Ascending aorta (tissue), 2 donors: ENCODE measurements around the gene TOMM6. TPM values are rescaled to one million over a fixed set of nuclear protein-coding genes. Genes with fewer than 3 reads are reported as not detected.
"Not testable (repeated sequence)": the region's sequence is repeated elsewhere in the genome, so short reads cannot be mapped to it uniquely, and the experiment has no call there.

ENCODE experiments used
- DNase-seq, 2 donors: peaks; one replicate each; pipeline ENCODE4 v3.0.0-alpha.2; 2019; ENCODE audit warnings: low spot score in 2 of 2
- H3K27ac ChIP-seq, 2 donors: fragments of 200-600 bp; sonication (generic); one replicate each; pipeline ENCODE4 v1.5.1; 2016 to 2017; ENCODE audit warnings: mild to moderate bottlenecking in 1 of 2
- H3K27me3 ChIP-seq: fragments of 200-600 bp; sonication (generic); one replicate; pipeline ENCODE4 v1.5.1; 2017
- H3K36me3 ChIP-seq, 2 donors: fragments of 200-600 bp; sonication (generic); one replicate each; pipeline ENCODE4 v1.5.1; 2016
- H3K4me1 ChIP-seq, 2 donors: fragments of 200-600 bp; sonication (generic); one replicate each; pipeline ENCODE4 v1.5.1; 2016 to 2017; ENCODE audit warnings: mild to moderate bottlenecking in 1 of 2
- H3K4me3 ChIP-seq, 2 donors: fragments of 200-600 bp; sonication (generic); one replicate each; pipeline ENCODE4 v1.5.1; 2016 to 2017; ENCODE audit warnings: mild to moderate bottlenecking in 1 of 2
- H3K9me3 ChIP-seq, 2 donors: fragments of 200-600 bp; sonication (generic); one replicate each; pipeline ENCODE4 v1.5.1; 2016
- CTCF ChIP-seq, 3 experiments: fragments of 200-600 bp in 2 of 3; fragments of 450-650 bp in 1 of 3; sonication (generic) in 2 of 3; IDR thresholded peaks; one replicate each; pipeline ENCODE4 v1.5.1; 2016 to 2019; ENCODE audit warnings: antibody characterized with exemption in 3 of 3, mild to moderate bottlenecking in 1 of 3, moderate library complexity in 1 of 3
- intact Hi-C: fragments of 100-400 bp; cut with DNase I; formaldehyde crosslinking; loops from one replicate; pipeline ENCODE4 v1.15.1; 2023
- total RNA-seq: library from RNA; depleted of rRNA; stranded (reverse); fragments of >200 nt; gene quantifications from one replicate; pipeline ENCODE4 v1.1.0, GENCODE V29; 2016

The TOMM6 gene
- total RNA-seq, 1 donor from 2014 or later, result 79.9 TPM

GRCh38 chr6:41757931-41758640 is 29.4 kb upstream of the TOMM6 start:
- intact Hi-C loops, result no loop called here
- no peak for DNase-seq
- TF ChIP-seq CTCF (IDR thresholded peaks at IDR 0.05), result no peak
- no peaks in the 10 kb centered on the region for H3K27me3 ChIP-seq
- H3K4me1 ChIP-seq, result no peaks in the 10 kb centered on the region
- H3K27ac ChIP-seq, result no peak overlapping the region
- H3K4me3 ChIP-seq, result no peak overlapping the region
- no peaks in the 10 kb centered on the region for H3K9me3 ChIP-seq
- no peaks in the 10 kb centered on the region for H3K36me3 ChIP-seq

- DNase-seq, result no peak
- Histone ChIP-seq H3K4me1 (no peaks in the 10 kb centered on the region), H3K27me3 (no peaks in the 10 kb centered on the region), H3K9me3 (no peaks in the 10 kb centered on the region), H3K4me3 (no peak overlapping the region), H3K36me3 (no peaks in the 10 kb centered on the region), H3K27ac (no peak overlapping the region)
- intact Hi-C loops, result no loop called here
- TF ChIP-seq CTCF (IDR thresholded peaks at IDR 0.05), result no peak
Measured at GRCh38 chr6:41758641-41759035, 28.9 kb upstream of the TOMM6 start.

- no peaks in the 10 kb centered on the region for H3K36me3 ChIP-seq
- no peak for TF ChIP-seq CTCF (IDR thresholded peaks at IDR 0.05)
- H3K9me3 ChIP-seq, result no peaks in the 10 kb centered on the region
- no peak overlapping the region for H3K27ac ChIP-seq
- DNase-seq, result no peak
- no peaks in the 10 kb centered on the region for H3K4me1 ChIP-seq
- no peak overlapping the region for H3K4me3 ChIP-seq
- intact Hi-C loops, result no loop called here
- no peaks in the 10 kb centered on the region for H3K27me3 ChIP-seq
Measured at GRCh38 chr6:41759106-41759904, 28.2 kb upstream of the TOMM6 start.

- Histone ChIP-seq H3K9me3 (no peaks in the 10 kb centered on the region), H3K27ac (no peak overlapping the region), H3K27me3 (no peaks in the 10 kb centered on the region), H3K4me3 (no peak overlapping the region), H3K36me3 (no peaks in the 10 kb centered on the region), H3K4me1 (no peaks in the 10 kb centered on the region)
- no peak for DNase-seq
- intact Hi-C loops, result no loop called here
- no peak for TF ChIP-seq CTCF (IDR thresholded peaks at IDR 0.05)
Measured at GRCh38 chr6:41759905-41760579, 27.5 kb upstream of the TOMM6 start.

- H3K36me3 ChIP-seq, result no peaks in the 10 kb centered on the region
- intact Hi-C loops, result no loop called here
Measured at GRCh38 chr6:41763470-41763869, 24.0 kb upstream of the TOMM6 start.

GRCh38 chr6:41766043-41766664 is 21.3 kb upstream of the TOMM6 start:
- H3K27ac ChIP-seq, H3K9me3 ChIP-seq, H3K27me3 ChIP-seq, H3K4me1 ChIP-seq, H3K4me3 ChIP-seq, DNase-seq, intact Hi-C loops: not testable (repeated sequence)
- peaks cover 9 to 11% of the 10 kb centered on the region in 2 donors for H3K36me3 ChIP-seq

More at GRCh38 chr6:41763470-41763869, 24.0 kb upstream of the TOMM6 start:
- Histone ChIP-seq H3K27ac (no peak overlapping the region), H3K9me3 (no peaks in the 10 kb centered on the region), H3K27me3 (no peaks in the 10 kb centered on the region), H3K4me3 (no peak overlapping the region), H3K4me1 (no peaks in the 10 kb centered on the region)
- DNase-seq, result no peak
- TF ChIP-seq CTCF (IDR thresholded peaks at IDR 0.05), result no peak
